ENCODE results near the gene COX6A1.
"Not testable (repeated sequence)": the region's sequence is repeated elsewhere in the genome, so short reads cannot be mapped to it uniquely, and the experiment has no call there.

Gene COX6A1

DNA sequence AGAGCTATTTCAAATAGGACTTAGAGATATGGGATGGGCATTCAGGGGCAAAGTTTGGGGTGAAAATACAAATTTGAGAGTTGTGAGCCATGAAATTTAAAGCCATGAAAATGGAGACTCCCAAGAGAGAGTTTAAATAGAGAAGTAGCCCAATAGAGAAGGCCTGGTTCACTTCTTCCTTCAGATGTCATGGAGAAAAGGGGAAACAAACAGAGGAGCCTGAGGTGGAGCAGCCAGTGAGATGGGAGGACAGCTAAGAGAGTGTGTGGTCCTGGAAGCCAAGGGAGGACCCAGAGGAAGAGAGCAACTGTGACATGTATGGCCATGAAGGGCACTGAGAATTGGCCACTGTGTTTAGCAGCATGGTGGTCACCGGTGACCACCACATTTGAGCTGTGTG, 45.7 kb downstream of the COX6A1 start:
- no peak overlapping the region for H3K27ac ChIP-seq (ENCODE audit: low read depth, low read length)
- H3K4me3 ChIP-seq (ENCODE audit: low read depth, low read length) = no peak overlapping the region
- no peaks in the 10 kb centered on the region for H3K4me1 ChIP-seq (ENCODE audit: control insufficient read depth, insufficient read depth, low read length)
- H3K9ac ChIP-seq (ENCODE audit: low read depth, low read length) = no peak overlapping the region
- no peaks in the 10 kb centered on the region for H3K36me3 ChIP-seq (ENCODE audit: control insufficient read depth, insufficient read depth, low read length)
- H3K9me3 ChIP-seq (ENCODE audit: control insufficient read depth, insufficient read depth, low read length) = no peaks in the 10 kb centered on the region
- no peaks in the 10 kb centered on the region for H3K27me3 ChIP-seq (ENCODE audit: control insufficient read depth, insufficient read depth, low read length)

DNA sequence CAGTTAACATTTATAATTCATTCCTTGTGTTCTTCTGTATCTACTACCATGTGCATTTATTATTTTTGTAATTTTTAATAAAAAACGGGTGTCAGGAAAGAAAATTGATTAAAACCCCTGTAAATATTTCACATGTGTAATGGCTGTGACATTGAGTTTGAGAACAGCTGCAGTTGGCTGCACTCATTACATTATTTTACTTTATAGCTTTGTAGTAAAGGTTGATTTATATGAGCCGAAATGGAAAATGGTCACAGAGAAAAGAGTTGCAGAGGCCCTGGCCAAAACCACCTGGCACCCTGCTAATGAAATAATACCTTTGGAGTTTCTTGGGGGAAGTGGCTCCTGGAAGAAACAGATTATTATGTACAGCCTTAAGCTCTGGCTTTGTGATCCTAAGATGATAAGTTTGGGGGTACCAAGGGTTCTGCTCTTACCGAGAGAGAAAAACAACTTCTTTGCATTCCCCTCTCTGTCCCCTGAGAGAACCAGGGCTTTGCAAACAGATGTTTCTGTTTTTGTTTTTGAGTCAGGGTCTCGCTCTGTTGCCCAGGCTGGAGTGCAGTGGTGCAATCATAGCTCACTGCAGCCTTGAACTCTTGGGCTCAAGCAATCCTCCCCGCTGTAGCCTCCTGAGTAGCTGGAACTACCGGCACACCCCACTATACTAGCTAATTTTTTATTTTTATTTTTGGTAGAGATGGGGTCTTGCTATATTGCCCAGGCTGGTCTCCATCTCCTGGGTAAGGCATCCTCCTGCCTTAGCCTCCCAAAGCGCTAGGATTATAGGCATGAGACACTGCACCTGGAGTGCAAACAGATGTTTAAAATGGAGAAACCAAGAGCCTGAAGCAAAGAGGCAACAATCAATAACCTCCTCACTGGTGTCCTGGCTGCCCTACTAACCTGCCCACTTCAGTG, 48.3 kb downstream of the COX6A1 start:
- Histone ChIP-seq H3K27ac (ENCODE audit: low read depth, low read length) (no peak overlapping the region), H3K9ac (ENCODE audit: low read depth, low read length) (no peak overlapping the region), H3K27me3 (ENCODE audit: control insufficient read depth, insufficient read depth, low read length) (no peaks in the 10 kb centered on the region), H3K9me3 (ENCODE audit: control insufficient read depth, insufficient read depth, low read length) (no peaks in the 10 kb centered on the region), H3K36me3 (ENCODE audit: control insufficient read depth, insufficient read depth, low read length) (0 out of 2 replicates have a peak, but pooled peaks cover 5% of the 10 kb centered on the region), H3K4me3 (ENCODE audit: low read depth, low read length) (no peak overlapping the region), H3K4me1 (ENCODE audit: control insufficient read depth, insufficient read depth, low read length) (no peaks in the 10 kb centered on the region)

- H3K36me3 ChIP-seq (ENCODE audit: control insufficient read depth, insufficient read depth, low read length); H3K27ac ChIP-seq (ENCODE audit: low read depth, low read length); H3K4me3 ChIP-seq (ENCODE audit: low read depth, low read length); H3K9ac ChIP-seq (ENCODE audit: low read depth, low read length); H3K27me3 ChIP-seq (ENCODE audit: control insufficient read depth, insufficient read depth, low read length); H3K9me3 ChIP-seq (ENCODE audit: control insufficient read depth, insufficient read depth, low read length); H3K4me1 ChIP-seq (ENCODE audit: control insufficient read depth, insufficient read depth, low read length): not testable (repeated sequence)
These were observed 49.6 kb downstream of the COX6A1 start for GRCh38 chr12:120487552-120487951.

GRCh38 chr12:120488057-120488640, 50.2 kb downstream of the COX6A1 start:
- Histone ChIP-seq H3K27me3 (ENCODE audit: control insufficient read depth, insufficient read depth, low read length) (no peaks in the 10 kb centered on the region), H3K4me1 (ENCODE audit: control insufficient read depth, insufficient read depth, low read length) (no peaks in the 10 kb centered on the region), H3K4me3 (ENCODE audit: low read depth, low read length) (no peak overlapping the region), H3K36me3 (ENCODE audit: control insufficient read depth, insufficient read depth, low read length) (0 out of 2 replicates have a peak, but pooled peaks cover 5% of the 10 kb centered on the region), H3K27ac (ENCODE audit: low read depth, low read length) (no peak overlapping the region), H3K9ac (ENCODE audit: low read depth, low read length) (no peak overlapping the region), H3K9me3 (ENCODE audit: control insufficient read depth, insufficient read depth, low read length) (no peaks in the 10 kb centered on the region)

DNA sequence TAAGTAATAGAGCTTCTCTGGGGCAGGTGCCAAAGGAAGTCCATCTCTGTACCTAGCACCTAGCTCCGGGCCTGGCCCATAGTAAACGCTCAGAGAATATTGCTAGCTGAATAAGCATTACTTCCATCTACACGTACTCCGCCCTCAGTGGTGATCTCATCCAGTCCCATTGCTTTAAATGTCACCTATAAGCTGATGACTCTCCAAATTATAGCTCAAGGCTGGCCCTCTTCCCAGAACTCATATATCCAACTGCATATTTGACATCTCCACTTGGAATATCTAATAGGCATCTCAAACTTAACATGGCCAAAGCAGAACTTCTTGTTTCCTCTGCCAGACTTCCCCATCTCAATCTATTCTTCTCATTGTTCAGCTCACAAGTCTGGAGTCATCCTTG, 51.1 kb downstream of the COX6A1 start:
- H3K27ac ChIP-seq (ENCODE audit: low read depth, low read length) = no peak overlapping the region
- H3K4me1 ChIP-seq (ENCODE audit: control insufficient read depth, insufficient read depth, low read length) = no peaks in the 10 kb centered on the region
- H3K9me3 ChIP-seq (ENCODE audit: control insufficient read depth, insufficient read depth, low read length) = no peaks in the 10 kb centered on the region

GRCh38 chr12:120490325-120490724, 52.4 kb downstream of the COX6A1 start:
- Histone ChIP-seq H3K9ac (ENCODE audit: low read depth, low read length) (no peak overlapping the region), H3K27ac (ENCODE audit: low read depth, low read length) (no peak overlapping the region), H3K36me3 (ENCODE audit: control insufficient read depth, insufficient read depth, low read length) (0 out of 2 replicates have a peak, but pooled peaks cover 5% of the 10 kb centered on the region), H3K27me3 (ENCODE audit: control insufficient read depth, insufficient read depth, low read length) (no peaks in the 10 kb centered on the region), H3K4me1 (ENCODE audit: control insufficient read depth, insufficient read depth, low read length) (peaks cover 8% of the 10 kb centered on the region; the same call in 1 of the 2 replicates), H3K9me3 (ENCODE audit: control insufficient read depth, insufficient read depth, low read length) (no peaks in the 10 kb centered on the region), H3K4me3 (ENCODE audit: low read depth, low read length) (no peak overlapping the region)

More for the DNA sequence above, 51.1 kb downstream of the COX6A1 start:
- H3K9ac ChIP-seq (ENCODE audit: low read depth, low read length) = no peak overlapping the region
- H3K27me3 ChIP-seq (ENCODE audit: control insufficient read depth, insufficient read depth, low read length) = no peaks in the 10 kb centered on the region
- H3K4me3 ChIP-seq (ENCODE audit: low read depth, low read length) = no peak overlapping the region
- H3K36me3 ChIP-seq (ENCODE audit: control insufficient read depth, insufficient read depth, low read length) = 0 out of 2 replicates have a peak, but pooled peaks cover 5% of the 10 kb centered on the region

Measured in HUES48 (cell line).